SU-DHL-6 (cell line): ENCODE data around the gene BOD1L2.

ENCODE experiments used
- H2AFZ ChIP-seq: fragments of 200-600 bp; sonication (generic); 2 replicates; pipeline ENCODE4 v1.6.1; 2014; ENCODE audit warnings: low read depth, mild to moderate bottlenecking, moderate library complexity, mixed read lengths, antibody characterized with exemption, low read length; ENCODE audit not compliant: severe bottlenecking
- H3F3A ChIP-seq: fragments of 200-600 bp; shearing (Covaris generic); 2 replicates; pipeline ENCODE4 v1.6.0; 2016; ENCODE audit warnings: antibody characterized with exemption, mild to moderate bottlenecking; ENCODE audit not compliant: insufficient read depth
- H3K27ac ChIP-seq: fragments of 200-600 bp; sonication (generic); 2 replicates; pipeline ENCODE4 v1.5.1; 2016; ENCODE audit warnings: low read depth, mild to moderate bottlenecking, low read length, moderate library complexity, mixed read lengths
- H3K27me3 ChIP-seq: fragments of 200-600 bp; sonication (generic), shearing (Covaris generic); 2 replicates; pipeline ENCODE4 v1.6.0; 2014; ENCODE audit warnings: mild to moderate bottlenecking, low read length
- H3K36me3 ChIP-seq: fragments of 200-600 bp; sonication (generic); 2 replicates; pipeline ENCODE4 v1.6.1; 2014; ENCODE audit warnings: mild to moderate bottlenecking, low read length, mixed read lengths
- H3K4me2 ChIP-seq: fragments of 300-600, 200-600 bp; shearing (Covaris generic), sonication (generic); 2 replicates; pipeline ENCODE4 v1.6.0; 2014; ENCODE audit warnings: low read length, low read depth, mild to moderate bottlenecking; ENCODE audit not compliant: poor library complexity, severe bottlenecking
- H3K4me3 ChIP-seq: fragments of 200-600 bp; sonication (generic); 2 replicates; pipeline ENCODE4 v1.5.1; 2014; ENCODE audit warnings: antibody characterized with exemption, low read length, mild to moderate bottlenecking, mixed read lengths; ENCODE audit not compliant: insufficient read depth, poor library complexity, severe bottlenecking
- H3K79me2 ChIP-seq: fragments of 200-600 bp; sonication (generic); 2 replicates; pipeline ENCODE4 v1.6.1; 2014; ENCODE audit warnings: mild to moderate bottlenecking, low read length, moderate library complexity; ENCODE audit not compliant: insufficient read depth
- H3K9ac ChIP-seq: fragments of 200-600 bp; sonication (generic); 2 replicates; pipeline ENCODE4 v1.7.0; 2014; ENCODE audit warnings: mild to moderate bottlenecking, low read length
- H3K9me2 ChIP-seq: fragments of 200-600 bp; sonication (generic); replicated peaks from 2 replicates; pipeline ENCODE4 v1.6.1; 2014; ENCODE audit warnings: low read length; ENCODE audit not compliant: insufficient read depth
- H3K9me3 ChIP-seq: fragments of 200-600 bp; sonication (generic); 2 replicates; pipeline ENCODE4 v1.6.1; 2014; ENCODE audit warnings: low read length, mixed read lengths; ENCODE audit not compliant: insufficient read depth
- H4K20me1 ChIP-seq: fragments of 200-600 bp; sonication (generic); 2 replicates; pipeline ENCODE4 v1.6.1; 2014; ENCODE audit warnings: low read depth, mild to moderate bottlenecking, antibody characterized with exemption, low read length, moderate library complexity, mixed read lengths
- EZH2phosphoT487 ChIP-seq: fragments of 200-600 bp; sonication (generic), shearing (Covaris generic); conservative IDR thresholded peaks from 2 replicates; pipeline ENCODE4 v1.6.1; 2018; ENCODE audit warnings: mild to moderate bottlenecking, antibody characterized with exemption, low read length, moderate library complexity, mixed read lengths
- TF ChIP-seq, protein P1 (sequence below): fragments of 200-600 bp; sonication (generic); IDR thresholded peaks from one replicate; pipeline ENCODE4 v1.5.1; 2017; ENCODE audit warnings: antibody characterized with exemption, mild to moderate bottlenecking, low read length, moderate library complexity; ENCODE audit not compliant: insufficient read depth, poor library complexity, severe bottlenecking

BOD1L2 gene

DNA sequence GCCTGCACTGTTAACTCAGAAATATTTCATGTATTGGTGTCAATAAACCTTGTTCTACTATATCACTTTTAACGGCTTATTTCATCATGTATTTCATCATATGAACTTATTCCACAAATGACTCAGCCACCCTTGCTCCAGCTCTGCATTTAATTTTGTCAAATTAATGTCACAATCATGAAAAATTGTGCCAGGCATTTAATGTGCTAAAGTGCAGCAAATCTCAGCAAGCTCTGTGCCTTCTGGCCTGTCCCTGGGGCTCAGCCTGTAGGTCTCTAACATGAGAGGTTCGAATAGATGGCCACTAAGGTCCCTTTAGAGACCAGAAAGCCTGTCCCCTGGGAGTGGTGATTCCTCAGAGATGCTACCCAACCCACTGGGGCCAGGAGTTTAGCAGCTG, 28.6 kb downstream of the BOD1L2 start:
- no peaks in the 10 kb centered on the region for H3K27me3 ChIP-seq
- H3K4me2 ChIP-seq, result no peak overlapping the region
- no peaks in the 10 kb centered on the region for H4K20me1 ChIP-seq
- TF ChIP-seq, protein P1, sequence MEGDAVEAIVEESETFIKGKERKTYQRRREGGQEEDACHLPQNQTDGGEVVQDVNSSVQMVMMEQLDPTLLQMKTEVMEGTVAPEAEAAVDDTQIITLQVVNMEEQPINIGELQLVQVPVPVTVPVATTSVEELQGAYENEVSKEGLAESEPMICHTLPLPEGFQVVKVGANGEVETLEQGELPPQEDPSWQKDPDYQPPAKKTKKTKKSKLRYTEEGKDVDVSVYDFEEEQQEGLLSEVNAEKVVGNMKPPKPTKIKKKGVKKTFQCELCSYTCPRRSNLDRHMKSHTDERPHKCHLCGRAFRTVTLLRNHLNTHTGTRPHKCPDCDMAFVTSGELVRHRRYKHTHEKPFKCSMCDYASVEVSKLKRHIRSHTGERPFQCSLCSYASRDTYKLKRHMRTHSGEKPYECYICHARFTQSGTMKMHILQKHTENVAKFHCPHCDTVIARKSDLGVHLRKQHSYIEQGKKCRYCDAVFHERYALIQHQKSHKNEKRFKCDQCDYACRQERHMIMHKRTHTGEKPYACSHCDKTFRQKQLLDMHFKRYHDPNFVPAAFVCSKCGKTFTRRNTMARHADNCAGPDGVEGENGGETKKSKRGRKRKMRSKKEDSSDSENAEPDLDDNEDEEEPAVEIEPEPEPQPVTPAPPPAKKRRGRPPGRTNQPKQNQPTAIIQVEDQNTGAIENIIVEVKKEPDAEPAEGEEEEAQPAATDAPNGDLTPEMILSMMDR, result no peak
- no peak overlapping the region for H3K9ac ChIP-seq
- H3K9me3 ChIP-seq, result no peaks in the 10 kb centered on the region
- no peak overlapping the region for H3K27ac ChIP-seq
- H3K9me2 ChIP-seq, result no peaks in the 10 kb centered on the region
- H3K36me3 ChIP-seq, result no peaks in the 10 kb centered on the region
- H3K79me2 ChIP-seq, result no peaks in the 10 kb centered on the region
- no peaks in the 10 kb centered on the region for H3F3A ChIP-seq
- H3K4me3 ChIP-seq, result no peak overlapping the region
- H2AFZ ChIP-seq, result no peak overlapping the region

DNA sequence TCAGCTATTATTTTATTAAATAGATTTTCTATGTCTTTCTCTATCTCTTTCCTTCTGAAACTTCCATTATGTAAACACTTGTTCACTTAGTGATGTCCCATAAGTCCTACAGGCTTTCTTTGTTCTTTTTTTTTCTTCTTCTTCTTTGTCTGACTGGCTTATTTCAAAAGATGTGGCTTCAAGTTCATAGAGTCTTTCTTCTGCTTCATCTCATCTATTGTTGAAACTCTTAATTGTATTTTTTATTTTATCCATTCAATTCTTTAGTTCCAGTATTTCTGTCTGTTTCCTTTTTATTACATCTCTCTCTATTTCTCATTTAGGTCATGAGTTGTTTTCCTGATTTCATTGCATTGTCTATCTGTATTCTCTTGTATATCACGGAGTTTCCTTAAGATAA, 38.5 kb downstream of the BOD1L2 start:
- Histone ChIP-seq H3F3A (no peaks in the 10 kb centered on the region), H3K4me3 (no peak overlapping the region), H2AFZ (no peak overlapping the region), H3K27ac (no peak overlapping the region), H4K20me1 (no peaks in the 10 kb centered on the region), H3K9me2 (no peaks in the 10 kb centered on the region), H3K27me3 (no peaks in the 10 kb centered on the region; the same call in 1 of the 2 replicates), H3K9ac (no peak overlapping the region), H3K4me2 (no peak overlapping the region), H3K9me3 (peaks cover 18% of the 10 kb centered on the region; the same call in 1 of the 2 replicates), H3K79me2 (no peaks in the 10 kb centered on the region), H3K36me3 (no peaks in the 10 kb centered on the region)
- TF ChIP-seq EZH2phosphoT487, result no peak
- TF ChIP-seq, protein P1, result no peak

DNA sequence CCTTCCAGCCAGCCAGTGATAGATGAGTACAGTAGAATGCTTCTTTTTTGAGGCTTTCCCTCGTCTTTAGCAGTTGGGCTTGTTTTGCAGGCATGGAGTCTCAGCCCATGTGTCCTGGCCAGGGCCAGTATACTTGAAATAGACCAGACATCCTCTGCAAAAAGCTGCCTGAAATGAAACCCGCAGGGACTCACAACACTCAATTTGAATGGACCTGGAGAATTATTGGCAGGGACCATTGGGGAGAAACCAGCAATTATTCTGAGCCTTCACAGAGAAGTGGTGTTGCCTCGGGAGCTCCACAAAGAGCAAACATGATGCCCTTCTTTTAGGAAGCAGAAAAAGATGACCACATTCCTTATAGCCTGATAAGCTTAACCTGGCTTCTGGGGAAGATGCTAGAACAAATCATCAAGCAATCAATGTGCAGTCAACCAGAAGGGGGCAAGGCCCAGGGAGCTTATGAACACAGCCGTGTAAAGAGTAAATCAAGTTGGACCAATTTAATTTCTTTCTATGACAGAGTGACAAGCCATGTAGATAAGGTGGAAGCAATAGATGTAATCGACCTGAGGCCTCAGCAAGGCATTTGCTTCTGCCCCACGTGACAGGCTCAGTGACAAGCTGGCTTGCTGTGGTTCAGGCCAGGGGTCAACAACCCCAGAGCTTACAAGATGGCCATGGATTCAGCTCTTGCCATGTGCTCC, 42.1 kb downstream of the BOD1L2 start:
- Histone ChIP-seq H3K27me3 (no peaks in the 10 kb centered on the region), H3K9me3 (peaks cover 18% of the 10 kb centered on the region; the same call in 1 of the 2 replicates), H3K4me3 (no peak overlapping the region), H3K9me2 (no peaks in the 10 kb centered on the region), H3K4me2 (no peak overlapping the region), H4K20me1 (no peaks in the 10 kb centered on the region), H3F3A (no peaks in the 10 kb centered on the region), H3K9ac (no peak overlapping the region), H3K36me3 (no peaks in the 10 kb centered on the region), H2AFZ (no peak overlapping the region), H3K79me2 (no peaks in the 10 kb centered on the region), H3K27ac (no peak overlapping the region)
- TF ChIP-seq, protein P1, result no peak
- no peak for TF ChIP-seq EZH2phosphoT487
